Limb (tissue), 2 donors: ENCODE results near the gene CDH4.

Experiments
- DNase-seq, 2 donors: peaks; one replicate each; pipeline ENCODE4 v3.0.0-alpha.2; 2016; ENCODE audit errors: extremely low spot score in 2 of 2

CDH4 gene

DNA sequence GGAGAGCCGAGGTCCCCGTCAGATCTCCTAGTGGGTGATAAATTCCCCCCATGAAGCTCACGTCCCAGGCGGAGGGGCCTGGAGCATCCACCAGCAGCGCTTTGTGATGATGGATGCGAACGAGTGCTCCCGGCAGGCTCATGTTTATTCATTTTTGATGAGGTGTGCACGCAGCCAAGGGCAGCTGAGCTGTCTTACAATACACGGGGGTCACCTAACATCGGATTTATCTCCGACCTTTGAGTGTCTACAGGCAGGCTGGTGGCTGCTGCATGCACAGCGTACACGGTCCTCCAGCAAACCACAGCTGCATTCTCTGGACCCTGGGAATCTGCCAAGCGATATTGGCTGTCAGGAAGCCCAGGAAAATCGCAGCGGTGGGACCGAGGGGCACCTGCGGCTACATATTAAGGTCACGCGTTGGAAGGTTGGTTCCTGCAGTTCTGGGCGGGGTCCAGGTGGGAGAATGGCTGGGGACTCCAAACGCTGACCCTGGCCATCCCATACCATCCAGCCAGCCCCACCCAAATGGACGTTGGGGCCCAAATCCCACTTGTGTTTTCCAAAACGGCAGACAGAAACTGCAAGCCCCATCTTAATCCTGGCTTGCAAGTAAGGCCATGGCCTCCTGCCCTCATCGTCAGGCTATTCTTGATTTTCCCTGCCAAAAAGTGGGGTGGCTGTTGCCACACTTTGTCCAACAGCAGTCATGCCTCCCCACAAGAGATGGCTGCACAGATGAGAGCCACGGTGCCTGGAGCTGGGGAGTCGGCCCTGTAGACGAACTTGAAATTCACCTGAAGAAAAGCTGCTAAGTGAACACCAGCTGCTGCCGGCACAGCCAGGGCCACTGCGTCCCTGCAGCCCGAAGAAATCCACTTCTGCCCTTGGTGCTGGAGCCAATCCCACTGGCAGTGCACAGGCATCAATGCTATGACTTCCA is 413.7 kb downstream of the CDH4 start:
- no peak for DNase-seq

GRCh38 chr20:61666471-61666832 is 414.4 kb downstream of the CDH4 start:
- no peak for DNase-seq

DNA sequence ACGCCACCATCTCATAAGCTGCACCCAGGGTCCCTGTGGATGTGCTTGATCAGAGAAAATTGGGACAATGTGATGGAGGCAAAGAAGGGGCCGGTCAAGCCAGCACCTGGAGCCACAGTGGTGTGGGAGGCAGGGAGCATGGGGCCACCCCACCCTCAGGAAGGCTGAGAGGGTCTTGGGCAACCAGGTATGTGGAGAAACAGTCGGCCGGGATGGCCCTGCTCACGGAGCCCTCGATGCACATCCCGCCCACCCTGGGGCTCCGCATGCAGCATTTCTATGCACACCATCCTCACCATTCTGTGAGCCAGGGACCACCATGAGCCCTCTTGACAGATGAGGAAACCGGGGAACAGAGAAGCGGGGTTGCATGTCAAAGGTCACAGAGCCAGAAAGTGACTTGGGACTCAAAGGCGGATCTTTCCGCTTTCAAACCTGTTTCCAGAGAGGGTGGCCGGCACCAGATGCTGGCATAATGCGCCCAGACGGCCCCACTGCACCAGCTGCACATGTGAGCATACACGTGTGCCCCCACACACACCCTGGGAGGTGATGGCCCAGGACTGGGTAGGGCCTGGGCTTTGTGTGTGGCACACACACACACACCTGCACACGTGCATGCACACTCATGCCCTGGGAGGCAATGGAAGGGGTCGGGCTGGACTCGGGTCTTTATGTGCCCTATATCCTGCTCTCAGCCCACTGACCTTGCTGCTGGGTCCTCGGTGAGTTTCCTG is 415.2 kb downstream of the CDH4 start:
- DNase-seq: no peak

DNA sequence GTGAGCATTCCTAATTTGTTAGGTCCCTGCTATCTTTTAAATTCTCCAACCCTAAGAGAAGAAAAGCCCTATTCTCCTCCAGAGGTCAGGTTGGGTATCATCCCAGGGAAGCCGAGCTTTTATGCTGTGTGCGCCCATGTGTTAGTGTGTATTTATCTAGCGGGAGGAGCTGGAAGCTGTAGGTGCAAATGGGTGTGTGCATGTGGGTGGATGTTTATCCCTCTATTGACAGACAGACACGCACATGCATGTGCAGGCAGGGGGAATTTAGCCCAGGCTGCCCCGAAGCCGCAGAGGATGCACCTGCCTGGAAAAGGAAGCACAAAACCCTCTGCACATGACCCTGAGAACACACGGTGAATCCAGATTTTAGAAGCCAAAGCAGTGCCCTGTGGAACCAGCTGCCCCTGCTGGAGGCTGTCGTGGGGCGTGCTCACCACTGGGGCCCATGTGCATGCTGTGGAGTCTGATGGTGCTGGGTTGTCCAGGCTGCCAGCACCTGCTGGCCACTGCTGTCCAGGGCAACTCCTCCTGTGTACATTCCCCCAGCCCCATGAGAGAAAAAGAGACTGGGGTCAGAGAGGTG is 416.1 kb downstream of the CDH4 start:
- DNase-seq: no peak

- DNase-seq: no peak
Observed at GRCh38 chr20:61668771-61669503, 416.9 kb downstream of the CDH4 start.

GRCh38 chr20:61670274-61670673 is 418.2 kb downstream of the CDH4 start:
- no peak for DNase-seq

- DNase-seq: no peak
Observed at GRCh38 chr20:61671559-61671958, 419.5 kb downstream of the CDH4 start.

DNA sequence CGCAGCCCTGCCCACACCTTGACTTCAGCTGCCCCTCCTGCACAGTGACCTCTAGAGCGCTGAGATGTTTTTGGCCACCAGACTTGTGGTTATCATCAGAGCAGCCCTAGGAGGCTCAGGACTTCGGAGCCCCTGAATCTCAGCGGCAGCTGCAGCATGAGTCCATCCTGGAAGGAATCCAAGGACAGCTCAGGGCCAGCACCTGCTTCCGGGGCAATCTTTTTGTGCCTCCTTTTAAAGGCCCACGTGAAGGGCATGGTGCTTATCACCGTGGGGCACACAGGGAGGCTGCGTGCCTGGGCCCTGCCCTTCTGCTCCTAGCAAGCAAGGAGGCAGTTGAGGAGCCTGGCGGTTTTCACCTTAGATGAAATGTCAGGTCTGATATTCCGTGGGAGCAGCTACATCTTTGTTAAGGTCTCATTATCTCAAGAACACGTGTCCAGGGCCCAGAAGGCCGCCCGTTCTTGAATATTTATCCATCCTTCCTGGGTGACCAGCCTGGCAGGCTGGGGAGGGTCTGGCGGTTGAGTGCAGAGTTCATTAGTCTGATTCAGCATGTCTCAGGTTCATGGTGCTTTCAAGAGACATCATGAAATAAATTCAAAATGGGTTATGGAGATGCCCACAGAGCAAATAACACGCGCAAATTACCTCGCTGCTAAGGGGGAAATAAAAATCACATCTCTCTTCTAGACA is 421.2 kb downstream of the CDH4 start:
- no peak for DNase-seq

DNA sequence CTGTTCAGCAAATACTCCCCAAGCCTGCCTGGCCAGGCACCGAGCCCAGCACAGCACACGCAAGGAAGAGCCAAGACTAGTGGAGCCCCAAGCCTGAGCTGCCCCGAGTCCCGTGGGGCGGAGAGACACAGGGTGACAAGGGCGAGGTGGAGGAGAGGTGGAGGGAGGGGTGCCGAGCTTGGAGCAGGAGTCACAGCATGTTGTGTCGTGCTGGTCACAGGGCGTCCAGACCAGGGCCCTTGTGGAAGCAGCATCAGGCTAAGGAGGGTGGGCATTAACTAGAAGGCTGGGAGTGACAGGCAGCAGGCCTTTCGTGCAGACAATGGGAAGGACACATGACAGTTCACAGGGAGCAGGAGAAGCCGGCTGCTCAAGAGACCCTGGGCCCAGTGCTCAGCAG is 422.1 kb downstream of the CDH4 start:
- no peak for DNase-seq

GRCh38 chr20:61674688-61675087 is 422.6 kb downstream of the CDH4 start:
- DNase-seq: no peak

- no peak for DNase-seq
Observed at GRCh38 chr20:61677928-61678327, 425.9 kb downstream of the CDH4 start.

GRCh38 chr20:61678437-61678836 is 426.4 kb downstream of the CDH4 start:
- no peak for DNase-seq

DNA sequence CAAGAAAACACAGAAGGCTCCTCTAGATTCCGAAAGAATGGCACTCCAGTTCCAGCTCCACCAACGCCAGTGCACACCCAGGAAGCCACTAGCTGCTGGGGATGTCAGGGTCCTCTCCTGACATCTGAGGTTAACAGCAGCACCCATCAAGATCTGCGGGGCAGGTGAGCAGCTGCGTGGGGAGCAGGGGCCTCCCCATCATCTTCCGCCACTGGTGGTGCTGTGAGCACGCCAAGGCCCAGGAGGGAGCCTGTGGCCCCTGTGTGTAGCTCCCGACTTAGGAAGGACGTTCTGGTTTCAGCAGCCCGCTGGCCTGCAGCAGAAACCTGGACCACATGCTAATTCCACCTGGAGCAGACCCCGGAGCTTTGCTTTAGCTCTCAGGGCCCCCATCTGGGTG is 427.4 kb downstream of the CDH4 start:
- no peak for DNase-seq

GRCh38 chr20:61680096-61680495 is 428.0 kb downstream of the CDH4 start:
- DNase-seq: no peak

- DNase-seq: no peak
Observed at GRCh38 chr20:61682114-61682995, 430.3 kb downstream of the CDH4 start.

GRCh38 chr20:61682996-61683681 is 431.1 kb downstream of the CDH4 start:
- DNase-seq: peak in 1 of 2 donors; percentile 31

- DNase-seq: no peak
Observed at GRCh38 chr20:61683721-61684120, 431.7 kb downstream of the CDH4 start.

DNA sequence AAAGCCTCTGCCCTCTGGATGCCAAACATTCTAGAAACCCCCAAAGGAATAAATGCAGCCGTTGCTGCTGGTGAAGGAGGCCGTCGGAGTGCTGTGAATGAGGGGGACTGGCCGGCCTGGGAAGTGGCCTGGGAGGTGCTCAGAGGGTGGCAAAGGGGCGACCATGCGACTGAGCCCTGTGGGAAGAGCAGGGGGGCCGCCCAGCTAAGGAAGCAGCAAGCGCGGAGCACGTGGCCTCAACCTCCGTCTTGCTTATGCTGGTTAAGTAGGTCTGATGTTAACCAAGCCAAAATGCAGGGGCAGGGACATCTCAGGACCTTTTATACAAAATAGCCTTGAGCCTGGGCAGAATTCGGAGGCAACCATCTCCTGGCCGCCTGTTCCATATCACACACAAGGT is 432.1 kb downstream of the CDH4 start:
- no peak for DNase-seq

DNA sequence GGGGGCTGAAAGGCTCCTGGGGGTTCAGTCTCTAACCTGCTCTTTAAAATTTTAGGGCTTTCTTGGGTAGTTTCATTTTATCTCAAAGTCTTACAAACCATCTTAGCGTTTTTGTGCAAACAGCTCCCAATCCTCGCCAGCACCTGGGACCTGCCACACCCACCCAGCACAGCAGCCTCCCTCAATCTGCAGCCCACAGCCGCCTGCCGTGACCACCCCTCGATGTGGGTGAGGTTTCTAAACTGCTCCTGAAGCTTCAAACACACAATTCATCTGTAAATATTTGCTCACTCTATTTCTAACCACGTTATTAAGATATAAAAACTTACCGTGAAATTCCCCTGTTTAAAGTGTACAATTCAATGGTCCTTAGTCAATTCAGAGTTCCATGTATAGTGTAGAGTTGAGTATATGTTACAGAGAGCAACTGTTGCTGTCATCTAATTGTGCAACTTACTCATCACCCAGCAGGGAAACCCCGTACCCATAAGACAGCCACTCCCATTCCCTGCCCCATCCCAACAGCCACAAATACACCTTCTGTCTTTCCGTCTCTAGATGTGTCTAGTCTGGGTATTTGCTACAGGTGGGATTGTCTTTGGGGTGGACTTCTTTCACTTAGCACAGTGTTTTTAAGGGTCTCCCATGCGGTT is 432.6 kb downstream of the CDH4 start:
- no peak for DNase-seq
